GM18508 (cell line): ENCODE data around the gene LMTK2.
"Not testable (repeated sequence)": the region's sequence is repeated elsewhere in the genome, so short reads cannot be mapped to it uniquely, and the experiment has no call there.

ENCODE experiments used
- ATAC-seq: cut with Tn5 transposase; IDR thresholded peaks from one replicate; pipeline ENCODE4 v1.9.1; 2021; ENCODE audit warnings: moderate number of reproducible peaks; ENCODE audit not compliant: insufficient read depth, unreplicated experiment

LMTK2 gene

GRCh38 chr7:98214811-98215321 lies 108.2 kb downstream of the LMTK2 start:
- no peak for ATAC-seq

- ATAC-seq, result no peak
These were observed 109.2 kb downstream of the LMTK2 start for GRCh38 chr7:98215561-98216495.

DNA sequence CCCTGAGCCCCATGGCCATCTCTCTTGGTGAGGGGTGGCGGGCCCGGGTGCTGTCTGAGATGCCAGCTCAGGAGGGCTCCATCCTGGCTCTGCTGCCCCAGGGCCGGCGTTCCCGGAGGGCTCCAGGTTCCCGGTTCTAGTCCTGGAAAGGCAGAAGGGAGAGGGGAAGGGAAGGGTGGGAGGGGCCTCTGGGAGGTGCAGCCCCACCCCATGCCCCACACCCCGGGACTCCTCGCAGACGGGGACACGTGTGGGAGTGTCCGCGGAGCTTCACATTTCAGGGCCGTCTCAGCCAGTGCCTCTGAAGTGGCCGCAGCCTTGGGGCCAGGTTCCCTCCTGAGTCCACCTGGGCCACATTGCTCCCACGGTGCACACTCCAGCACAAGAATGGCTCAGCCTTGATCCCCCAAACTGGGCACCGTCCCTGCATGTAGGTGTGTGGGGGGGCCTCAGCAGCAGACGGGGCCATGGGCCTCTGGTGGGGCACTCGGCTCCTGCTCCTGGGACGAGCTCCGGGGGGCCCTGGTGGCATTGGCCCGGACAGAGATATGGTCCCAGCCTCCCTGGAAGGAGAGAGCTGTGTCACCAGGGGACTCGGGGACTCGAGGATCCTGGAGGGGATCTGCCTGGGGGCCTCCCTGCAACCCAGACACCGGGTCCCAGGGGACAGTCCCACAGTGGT lies 110.4 kb downstream of the LMTK2 start:
- no peak for ATAC-seq

DNA sequence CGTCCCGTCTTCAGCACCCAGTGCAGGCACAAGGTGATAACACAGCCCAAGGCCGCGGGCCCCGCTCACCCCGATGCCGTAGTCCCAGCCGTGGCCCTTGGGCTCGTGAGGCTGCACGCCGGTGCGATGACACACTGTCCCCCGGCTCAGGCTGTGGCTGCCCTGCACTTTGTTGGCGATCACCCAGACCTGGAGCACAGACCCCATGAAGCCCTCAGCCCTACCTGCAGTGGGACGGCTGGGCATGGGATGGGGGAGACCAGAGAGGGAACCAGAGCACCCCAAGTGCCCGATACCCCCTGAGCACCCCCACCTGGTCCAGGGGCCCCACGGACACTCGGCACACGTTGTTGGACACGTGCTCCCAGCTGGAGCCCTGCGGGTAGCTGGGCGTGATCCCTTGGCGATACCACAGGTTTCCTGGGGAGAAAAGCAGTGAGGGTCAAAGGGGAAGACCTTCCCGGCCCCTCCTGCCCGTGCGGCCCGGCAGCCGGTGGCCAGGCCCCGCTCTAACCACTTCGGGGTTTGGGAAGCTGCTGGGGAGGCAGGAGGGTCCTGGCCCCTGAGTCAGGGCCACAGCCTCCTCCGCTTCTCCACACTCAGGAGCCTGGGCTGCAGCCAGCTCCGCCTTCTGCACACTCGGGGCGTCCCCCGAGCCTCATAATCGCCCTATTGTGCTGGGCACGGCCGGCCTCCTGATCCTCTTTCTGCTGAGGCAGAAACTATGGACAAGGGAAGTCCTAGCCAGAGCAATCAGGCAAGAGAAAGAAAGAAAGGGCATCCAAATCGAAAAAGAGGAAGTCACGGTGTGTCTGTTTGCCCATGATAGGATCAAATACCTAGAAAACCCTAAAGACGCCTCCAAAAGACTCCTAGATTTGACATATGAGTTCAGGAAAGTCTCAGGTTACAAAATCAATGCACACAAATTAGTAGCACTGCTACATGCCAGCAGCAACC lies 111.2 kb downstream of the LMTK2 start:
- ATAC-seq, result no peak

DNA sequence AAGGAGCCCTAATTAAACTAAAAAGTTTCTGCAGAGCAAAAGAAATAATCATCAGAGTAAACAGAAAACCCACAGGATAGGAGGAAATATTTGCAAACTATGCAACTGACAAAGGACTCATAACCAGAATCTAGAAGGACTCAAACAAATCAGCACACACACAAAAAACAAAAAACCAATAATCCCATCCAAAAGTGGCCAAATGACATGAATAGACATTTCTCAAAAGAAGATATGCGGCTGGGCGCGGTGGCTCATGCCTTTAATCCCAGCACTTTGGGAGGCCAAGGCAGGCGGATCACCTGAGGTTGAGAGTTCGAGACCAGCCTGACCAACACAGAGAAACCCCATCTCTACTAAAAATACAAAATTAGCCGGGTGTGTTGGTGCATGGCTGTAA lies 112.7 kb downstream of the LMTK2 start:
- ATAC-seq, result not testable (repeated sequence)

DNA sequence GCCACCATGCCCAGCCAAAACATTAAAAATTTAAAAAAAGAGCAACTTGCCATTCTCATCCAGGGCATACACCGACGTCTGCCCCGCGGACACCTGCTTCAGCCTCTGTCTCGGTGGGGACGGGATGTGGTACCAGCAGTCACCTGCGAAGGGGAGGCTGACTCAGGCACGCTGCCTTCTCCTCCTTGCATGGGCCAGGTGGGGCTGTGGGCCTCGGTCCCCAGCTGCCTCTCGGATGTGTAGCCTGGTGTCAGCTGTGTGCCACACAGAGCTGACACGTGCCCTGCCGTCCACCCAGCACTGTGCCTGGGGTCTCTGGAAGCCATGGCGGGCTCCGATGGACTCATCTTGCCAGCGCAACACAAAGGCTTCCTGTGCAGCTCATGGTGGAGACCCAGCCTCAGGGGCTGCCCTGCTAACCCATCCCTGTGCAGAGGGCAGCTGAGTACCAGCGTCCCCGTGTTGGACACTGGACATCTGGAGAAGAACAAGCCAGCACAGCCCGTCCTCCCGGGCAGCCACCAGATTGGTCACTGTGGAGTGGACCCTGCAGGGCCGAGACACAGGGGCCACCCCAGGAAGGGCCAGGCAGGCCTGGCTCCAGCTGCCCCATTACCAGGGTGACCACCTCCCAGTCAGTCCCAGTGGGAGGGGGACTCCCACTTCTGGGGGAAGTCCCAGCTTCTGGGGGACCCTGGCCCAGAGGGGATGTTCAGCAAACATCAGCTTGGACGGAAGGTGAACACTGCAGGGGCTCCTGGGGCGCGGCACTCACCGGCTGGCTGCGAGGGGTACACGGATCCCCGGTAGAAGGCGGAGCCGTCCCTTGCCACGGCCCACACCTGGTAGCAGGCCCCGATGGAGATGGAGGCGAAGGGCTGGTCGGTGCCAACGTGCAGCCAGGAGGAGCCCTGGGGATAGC lies 115.2 kb downstream of the LMTK2 start:
- no peak for ATAC-seq

DNA sequence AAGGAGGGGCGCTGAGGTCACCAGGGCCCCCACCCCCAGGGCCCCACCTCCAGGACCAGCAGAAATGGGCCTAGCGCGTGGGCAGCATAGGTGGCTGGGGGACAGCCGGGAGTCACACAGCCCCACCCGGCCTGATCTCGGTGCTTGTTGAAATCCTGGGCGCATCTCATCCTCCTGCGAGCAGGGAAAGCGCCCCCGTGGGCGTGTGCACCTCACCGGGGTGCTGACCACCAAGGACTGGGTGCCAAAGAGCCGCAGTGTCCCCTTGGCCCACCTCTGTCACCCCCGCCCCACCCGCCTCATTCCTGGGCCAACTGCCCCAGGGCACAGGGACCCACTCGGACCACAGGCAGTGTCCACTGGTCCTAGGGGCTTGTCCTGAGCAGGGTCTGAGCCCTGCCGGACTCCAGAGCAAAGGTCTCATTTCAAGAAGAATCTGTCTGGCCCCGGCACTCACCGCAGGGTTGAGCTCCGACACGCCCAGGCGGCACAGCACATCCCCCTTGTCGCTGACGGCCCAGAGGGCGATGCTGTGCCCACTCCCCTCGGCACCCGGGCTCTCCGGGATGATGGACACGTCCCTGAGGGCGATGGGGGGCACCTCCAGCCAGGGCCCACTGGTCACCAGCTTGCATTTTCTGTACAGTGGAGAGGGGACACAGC lies 116.0 kb downstream of the LMTK2 start:
- ATAC-seq, result no peak

DNA sequence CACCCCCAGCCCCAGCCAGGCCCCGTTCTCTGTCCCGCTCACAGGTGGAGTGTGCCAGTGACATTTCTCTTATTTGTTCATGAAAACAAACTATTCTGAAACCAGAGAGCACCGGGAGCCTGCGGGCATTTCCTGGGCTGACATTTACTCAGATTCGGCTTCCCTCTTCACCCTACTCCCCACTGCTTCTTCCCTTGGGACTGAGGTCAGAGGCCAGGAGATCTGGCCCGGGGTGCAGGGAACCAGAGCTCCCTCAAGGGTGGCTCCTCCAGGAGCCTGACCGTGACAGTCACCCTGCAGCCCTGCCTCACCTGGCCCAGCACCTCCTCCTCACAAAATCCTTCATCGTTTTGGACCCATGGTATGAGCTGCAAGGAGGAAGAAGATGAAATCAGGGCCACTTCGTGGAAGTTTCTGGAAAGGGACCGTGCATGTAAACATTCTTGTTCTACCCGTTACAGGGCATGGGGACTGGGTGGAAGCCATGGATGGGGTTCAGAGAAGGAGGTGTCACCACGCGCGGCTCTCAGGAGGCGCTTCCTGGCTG lies 116.8 kb downstream of the LMTK2 start:
- ATAC-seq, result no peak

DNA sequence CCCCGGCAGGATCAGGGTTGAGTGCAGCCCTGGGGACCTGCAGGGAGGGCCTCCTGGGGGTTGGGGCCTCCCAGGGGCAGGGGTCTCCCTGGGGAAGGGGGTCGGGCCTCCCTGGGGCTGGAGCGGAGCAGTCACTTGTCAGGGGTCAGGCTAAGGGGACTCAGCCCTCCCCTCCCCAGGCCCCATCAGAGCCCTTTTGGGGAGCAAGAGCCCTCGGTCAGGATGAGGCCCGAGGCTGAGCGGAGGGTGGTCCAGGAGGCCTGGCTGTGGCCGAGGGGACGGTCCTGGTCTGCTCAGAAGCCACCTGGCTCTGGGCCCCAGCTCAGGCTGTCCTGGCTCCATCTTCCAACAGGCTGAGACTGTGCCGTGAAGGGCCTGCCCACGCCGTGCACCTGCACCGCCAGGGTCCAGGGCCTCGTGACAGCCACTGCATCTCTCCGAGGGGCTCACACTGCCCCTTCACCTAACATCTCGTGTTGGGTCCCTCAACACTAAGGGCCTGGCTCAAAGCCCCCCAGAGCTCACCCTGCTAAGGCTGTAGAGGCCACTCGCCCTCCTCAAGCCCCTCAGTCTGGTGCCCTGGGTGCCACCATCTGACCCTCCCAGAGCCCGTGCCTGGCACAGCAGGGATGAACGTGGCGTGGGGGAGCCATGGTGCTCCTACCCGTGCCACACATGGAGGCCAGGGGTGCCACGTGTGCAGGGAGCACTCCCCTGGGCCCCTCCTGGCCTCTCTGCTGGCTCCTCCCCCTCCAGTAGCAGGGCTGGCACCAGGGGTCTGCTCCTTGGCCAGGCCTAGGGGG lies 117.4 kb downstream of the LMTK2 start:
- ATAC-seq, result no peak

DNA sequence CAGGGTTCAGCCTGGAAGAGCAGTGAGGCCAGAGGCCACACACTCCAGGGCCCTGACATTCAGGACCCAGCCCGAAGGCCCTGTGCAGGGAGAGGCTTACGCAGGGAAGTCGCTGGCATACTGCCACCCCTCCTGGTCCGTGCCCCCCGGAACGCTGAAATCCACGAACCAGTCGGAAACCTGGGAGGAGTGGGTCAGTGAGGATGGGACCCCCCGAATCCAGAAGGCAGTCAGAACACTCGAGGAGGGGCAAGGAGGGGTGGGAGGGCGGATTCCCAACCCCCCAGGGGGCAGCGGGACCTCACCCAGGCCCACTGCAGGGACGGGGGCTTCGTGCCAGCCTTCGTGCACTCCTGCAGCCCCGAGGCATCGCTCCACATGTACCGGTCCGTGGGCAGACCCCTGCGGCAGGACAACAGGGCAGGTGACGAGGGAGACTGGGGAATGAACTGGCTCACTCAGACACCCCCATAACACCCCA lies 118.1 kb downstream of the LMTK2 start:
- no peak for ATAC-seq

- ATAC-seq, result no peak
These were observed 119.4 kb downstream of the LMTK2 start for GRCh38 chr7:98225913-98226614.

GRCh38 chr7:98227939-98228338 lies 121.3 kb downstream of the LMTK2 start:
- no peak for ATAC-seq

DNA sequence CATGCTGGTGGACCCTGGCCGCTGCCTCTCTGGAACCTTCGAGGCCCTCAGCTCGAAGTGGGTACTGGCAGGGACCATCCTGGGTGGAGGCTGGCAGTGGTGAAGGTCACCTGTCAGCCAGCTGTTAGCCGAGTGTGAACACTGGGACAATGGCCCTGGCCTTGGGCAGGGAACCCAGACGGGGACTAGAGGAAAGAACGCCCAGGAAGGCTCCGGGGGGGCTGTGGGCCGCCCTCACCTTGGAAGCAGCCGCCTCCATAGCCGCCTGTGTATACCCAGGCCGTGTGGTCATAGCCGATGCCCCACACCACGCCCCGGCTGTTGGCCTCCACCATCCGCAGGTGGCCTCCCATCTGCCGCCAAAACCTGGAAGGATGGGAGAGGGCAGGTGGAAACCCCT lies 122.1 kb downstream of the LMTK2 start:
- no peak for ATAC-seq

GRCh38 chr7:98229441-98229840 lies 122.8 kb downstream of the LMTK2 start:
- ATAC-seq, result no peak

- no peak for ATAC-seq
These were observed 123.5 kb downstream of the LMTK2 start for GRCh38 chr7:98229991-98230745.
